Colonic mucosa (tissue), 4 donors: ENCODE data around the gene NDOR1. TPM values are rescaled to one million over a fixed set of nuclear protein-coding genes. Genes with fewer than 3 reads are reported as not detected.

Source experiments
- DNase-seq: peaks from one replicate; pipeline ENCODE4 v3.0.0-alpha.2; 2020
- H3K27ac ChIP-seq: fragments of 200-600 bp; one replicate; pipeline ENCODE4 v1.8.0; 2021
- H3K27me3 ChIP-seq: fragments of 200-600 bp; one replicate; pipeline ENCODE4 v1.8.0; 2021
- H3K36me3 ChIP-seq: fragments of 200-600 bp; one replicate; pipeline ENCODE4 v1.8.0; 2021
- H3K4me1 ChIP-seq: fragments of 200-600 bp; one replicate; pipeline ENCODE4 v1.8.0; 2021; ENCODE audit warnings: mild to moderate bottlenecking
- H3K4me3 ChIP-seq: fragments of 200-600 bp; one replicate; pipeline ENCODE4 v1.8.0; 2021
- H3K9ac ChIP-seq, 2 donors: one replicate each; pipeline ENCODE4 v1.7.0; 2013; ENCODE audit warnings: control low read depth in 2 of 2, low read depth in 2 of 2, low read length in 2 of 2
- H3K9me3 ChIP-seq: fragments of 200-600 bp; one replicate; pipeline ENCODE4 v1.8.0; 2021
- intact Hi-C: fragments of 100-400 bp; cut with DNase I; formaldehyde crosslinking; loops from one replicate; pipeline ENCODE4 v1.14.1; 2022
- total RNA-seq, 2 donors: library from RNA; stranded (reverse); fragmentation: NEBNext Ultra II Directional in 1 of 2; extraction: Animal tissue kit (Norgen Biotek cat#: 25700) in 1 of 2; gene quantifications; one replicate each; pipeline ENCODE4 v1.2.1, GENCODE V29; 2021
- TF ChIP-seq, protein P1 (sequence below): fragments of 200-600 bp; IDR thresholded peaks from one replicate; pipeline ENCODE4 v1.8.0; 2022; ENCODE audit warnings: antibody characterized with exemption, mild to moderate bottlenecking
- donor health status: healthy.
- donor health status: DM: no; HTN: no; CAD: no.
- donor health status: DM: no; HTN: no; CAD: no.

The NDOR1 gene
- total RNA-seq, 2 donors from 2014 or later, result 11.7 to 36.9 TPM

DNA sequence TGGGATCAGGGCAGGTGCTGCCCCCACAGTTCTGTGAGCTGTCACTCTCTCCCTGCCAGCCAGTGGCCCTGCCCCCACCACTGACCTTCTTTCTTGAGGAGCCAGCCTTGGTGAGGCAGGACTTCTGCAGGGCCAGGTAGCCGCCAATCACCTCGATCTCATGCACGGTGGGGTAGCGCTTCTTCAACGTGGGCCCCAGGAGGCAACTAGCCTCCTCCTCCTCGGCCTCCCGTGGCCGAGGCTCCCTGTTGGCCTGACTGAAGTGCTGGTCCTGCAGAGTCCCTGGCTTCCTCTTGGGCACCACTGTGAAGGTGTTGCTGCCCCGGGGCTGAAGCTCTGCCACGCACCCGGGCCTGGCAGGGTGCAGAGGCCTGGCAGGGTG, 6.6 kb upstream of the NDOR1 start:
- TF ChIP-seq, protein P1, sequence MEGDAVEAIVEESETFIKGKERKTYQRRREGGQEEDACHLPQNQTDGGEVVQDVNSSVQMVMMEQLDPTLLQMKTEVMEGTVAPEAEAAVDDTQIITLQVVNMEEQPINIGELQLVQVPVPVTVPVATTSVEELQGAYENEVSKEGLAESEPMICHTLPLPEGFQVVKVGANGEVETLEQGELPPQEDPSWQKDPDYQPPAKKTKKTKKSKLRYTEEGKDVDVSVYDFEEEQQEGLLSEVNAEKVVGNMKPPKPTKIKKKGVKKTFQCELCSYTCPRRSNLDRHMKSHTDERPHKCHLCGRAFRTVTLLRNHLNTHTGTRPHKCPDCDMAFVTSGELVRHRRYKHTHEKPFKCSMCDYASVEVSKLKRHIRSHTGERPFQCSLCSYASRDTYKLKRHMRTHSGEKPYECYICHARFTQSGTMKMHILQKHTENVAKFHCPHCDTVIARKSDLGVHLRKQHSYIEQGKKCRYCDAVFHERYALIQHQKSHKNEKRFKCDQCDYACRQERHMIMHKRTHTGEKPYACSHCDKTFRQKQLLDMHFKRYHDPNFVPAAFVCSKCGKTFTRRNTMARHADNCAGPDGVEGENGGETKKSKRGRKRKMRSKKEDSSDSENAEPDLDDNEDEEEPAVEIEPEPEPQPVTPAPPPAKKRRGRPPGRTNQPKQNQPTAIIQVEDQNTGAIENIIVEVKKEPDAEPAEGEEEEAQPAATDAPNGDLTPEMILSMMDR, result no peak
- peak overlapping the region; percentile 87 to 92 for H3K9ac ChIP-seq
- intact Hi-C loops, result no loop called here
- DNase-seq, result peak; percentile 61
- no peaks in the 10 kb centered on the region for H3K27me3 ChIP-seq
- H3K4me1 ChIP-seq, result peaks cover 33% of the 10 kb centered on the region
- H3K4me3 ChIP-seq, result peak overlapping the region; percentile 50
- no peaks in the 10 kb centered on the region for H3K9me3 ChIP-seq
- H3K36me3 ChIP-seq, result no peaks in the 10 kb centered on the region
- H3K27ac ChIP-seq, result peak overlapping the region; percentile 90

- intact Hi-C loops, result no loop called here
- no peaks in the 10 kb centered on the region for H3K36me3 ChIP-seq
- peak overlapping the region; percentile 50 for H3K4me3 ChIP-seq
- no peak for DNase-seq
- peak overlapping the region; percentile 90 for H3K27ac ChIP-seq
- peak overlapping the region; percentile 87 to 92 for H3K9ac ChIP-seq
- TF ChIP-seq, protein P1, result no peak
- H3K27me3 ChIP-seq, result no peaks in the 10 kb centered on the region
- peaks cover 35% of the 10 kb centered on the region for H3K4me1 ChIP-seq
- H3K9me3 ChIP-seq, result no peaks in the 10 kb centered on the region
Measured at GRCh38 chr9:137199411-137200121, 5.9 kb upstream of the NDOR1 start.

GRCh38 chr9:137200311-137201204, 4.9 kb upstream of the NDOR1 start, which contains the start of gene TPRN:
Gene TPRN (minus strand): TSS chr9:137200741. CDS start chr9:137200711, 30 bp downstream.
- Histone ChIP-seq H3K27ac (peak within 1 kb of the TSS; percentile 90), H3K9me3 (no peaks in the 10 kb centered on the region), H3K27me3 (no peaks in the 10 kb centered on the region), H3K9ac (peak within 1 kb of the TSS; percentile 87 to 92), H3K36me3 (no peaks in the 10 kb centered on the region), H3K4me3 (peak within 1 kb of the TSS; percentile 50), H3K4me1 (peaks cover 30% of the 10 kb centered on the region)
- TF ChIP-seq, protein P1, result no peak
- intact Hi-C loops, result no loop called here
- peak; percentile 99 for DNase-seq

GRCh38 chr9:137201205-137201868, 4.2 kb upstream of the NDOR1 start:
- Histone ChIP-seq H3K36me3 (no peaks in the 10 kb centered on the region), H3K27ac (peak overlapping the region; percentile 62), H3K9me3 (no peaks in the 10 kb centered on the region), H3K9ac (peak overlapping the region; percentile 81 to 85), H3K27me3 (no peaks in the 10 kb centered on the region), H3K4me1 (peaks cover 29% of the 10 kb centered on the region), H3K4me3 (peak overlapping the region; percentile 50)
- TF ChIP-seq, protein P1, result no peak
- intact Hi-C loops, result no loop called here
- DNase-seq, result no peak

DNA sequence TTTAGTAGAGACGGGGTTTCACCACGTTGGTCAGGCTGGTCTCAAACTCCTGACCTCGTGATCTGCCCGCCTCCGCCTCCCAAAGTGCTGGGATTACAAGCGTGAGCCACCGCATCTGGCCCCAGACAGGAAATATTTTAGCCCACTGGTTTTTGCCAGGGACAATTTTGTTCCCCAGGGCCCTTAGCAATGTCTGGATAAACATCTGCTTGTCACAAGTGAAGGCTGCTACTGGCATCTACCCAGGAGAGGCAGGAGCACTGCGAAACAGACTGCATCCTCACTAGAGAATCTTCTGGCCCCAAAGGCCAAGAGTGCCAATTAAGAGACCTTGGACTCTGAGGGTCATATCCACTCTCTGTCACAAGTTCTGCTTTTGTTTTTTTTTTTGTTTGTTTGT, 2.5 kb upstream of the NDOR1 start:
- intact Hi-C loops, result no loop called here
- no peaks in the 10 kb centered on the region for H3K27me3 ChIP-seq
- TF ChIP-seq, protein P1, result no peak
- H3K27ac ChIP-seq, result no peak overlapping the region
- no peaks in the 10 kb centered on the region for H3K9me3 ChIP-seq
- DNase-seq, result no peak
- peaks cover 25% of the 10 kb centered on the region for H3K4me1 ChIP-seq
- no peak overlapping the region for H3K9ac ChIP-seq
- no peak overlapping the region for H3K4me3 ChIP-seq
- no peaks in the 10 kb centered on the region for H3K36me3 ChIP-seq
